HG03135 (cell line): ENCODE results near the gene EXOSC10.
"Not testable (repeated sequence)": the region's sequence is repeated elsewhere in the genome, so short reads cannot be mapped to it uniquely, and the experiment has no call there.

Source experiments
- ATAC-seq: cut with Tn5 transposase; IDR thresholded peaks from one replicate; pipeline ENCODE4 v1.9.1; 2021; ENCODE audit warnings: mild to moderate bottlenecking, moderate library complexity; ENCODE audit not compliant: unreplicated experiment

EXOSC10 gene

DNA sequence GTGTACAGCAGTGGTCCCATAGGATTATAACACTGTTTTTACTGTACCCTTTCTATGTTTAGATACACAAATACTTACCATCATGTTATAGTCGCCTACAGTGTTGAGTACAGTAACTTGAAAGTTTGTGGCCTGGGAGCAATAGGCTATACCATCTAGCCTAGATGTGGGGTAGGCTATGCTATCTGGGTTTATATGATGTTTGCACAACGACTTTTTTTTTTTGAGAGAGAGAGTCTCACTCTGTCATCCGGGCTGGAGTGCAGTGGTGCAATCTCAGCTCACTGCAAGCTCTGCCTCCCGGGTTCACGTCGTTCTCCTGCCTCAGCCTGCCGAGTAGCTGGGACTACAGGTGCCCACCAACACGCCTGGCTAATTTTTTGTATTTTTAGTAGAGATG, 80.3 kb downstream of the EXOSC10 start:
- ATAC-seq = not testable (repeated sequence)
